GM23338 (cell line): ENCODE measurements around the gene RNF150. TPM values are rescaled to one million over a fixed set of nuclear protein-coding genes. Genes with fewer than 3 reads are reported as not detected.

ENCODE experiments used
- ATAC-seq: fragments of 200-7000 bp; cut with Tn5 transposase; 3 replicates; pipeline ENCODE4 v1.9.1; 2020
- DNase-seq: peaks from one replicate; pipeline ENCODE4 v3.0.0-alpha.2; 2015; ENCODE audit warnings: low spot score
- H2AFZ ChIP-seq: fragments of 200-600 bp; sonication (generic); 2 replicates; pipeline ENCODE4 v1.8.0; 2016; ENCODE audit warnings: antibody characterized with exemption, mild to moderate bottlenecking, moderate library complexity
- H3F3A ChIP-seq: fragments of 200-600 bp; sonication (generic); replicated peaks from 2 replicates; pipeline ENCODE4 v1.8.0; 2017; ENCODE audit warnings: antibody characterized with exemption, mixed run types, low read depth
- H3K27ac ChIP-seq: fragments of 200-600 bp; sonication (generic); 2 replicates; pipeline ENCODE4 v1.6.1; 2016; ENCODE audit warnings: low read depth
- H3K27me3 ChIP-seq: fragments of 200-600 bp; sonication (generic); 2 replicates; pipeline ENCODE4 v1.8.0; 2016; ENCODE audit warnings: mild to moderate bottlenecking, mixed run types, moderate library complexity; ENCODE audit not compliant: insufficient read depth
- H3K36me3 ChIP-seq: fragments of 200-600 bp; sonication (generic); 2 replicates; pipeline ENCODE4 v1.8.0; 2016; ENCODE audit warnings: mild to moderate bottlenecking; ENCODE audit not compliant: insufficient read depth
- H3K4me1 ChIP-seq: fragments of 200-600 bp; sonication (generic); 2 replicates; pipeline ENCODE4 v1.8.0; 2016; ENCODE audit warnings: mild to moderate bottlenecking, moderate library complexity; ENCODE audit not compliant: insufficient read depth
- H3K4me2 ChIP-seq: fragments of 200-600 bp; sonication (generic); 2 replicates; pipeline ENCODE4 v1.7.1; 2017; ENCODE audit warnings: mixed run types
- H3K4me3 ChIP-seq: fragments of 200-600 bp; sonication (generic); 2 replicates; pipeline ENCODE4 v1.6.1; 2016; ENCODE audit warnings: mixed run types
- H3K79me2 ChIP-seq: fragments of 200-600 bp; sonication (generic); replicated peaks from 2 replicates; pipeline ENCODE4 v1.8.0; 2017; ENCODE audit warnings: mild to moderate bottlenecking; ENCODE audit not compliant: insufficient read depth
- H3K9me2 ChIP-seq: fragments of 200-600 bp; sonication (generic); 2 replicates; pipeline ENCODE4 v1.8.0; 2017; ENCODE audit not compliant: insufficient read depth
- H4K20me1 ChIP-seq: fragments of 200-600 bp; sonication (generic); replicated peaks from 2 replicates; pipeline ENCODE4 v1.8.0; 2017; ENCODE audit warnings: mild to moderate bottlenecking; ENCODE audit not compliant: insufficient read depth
- H3K27ac Mint-ChIP-seq: 2 replicates; pipeline ENCODE4 v1.8.0; 2020; ENCODE audit warnings: inconsistent platforms, mild to moderate bottlenecking, moderate library complexity, mixed read lengths
- H3K27me3 Mint-ChIP-seq: 3 replicates; pipeline ENCODE4 v1.8.0; 2022; ENCODE audit warnings: low read depth, mild to moderate bottlenecking, moderate library complexity, mixed read lengths, inconsistent platforms; ENCODE audit not compliant: insufficient read depth, poor library complexity
- H3K36me3 Mint-ChIP-seq: 3 replicates; pipeline ENCODE4 v1.8.0; 2021; ENCODE audit warnings: low read depth, mild to moderate bottlenecking, inconsistent platforms, moderate library complexity, mixed read lengths
- H3K4me1 Mint-ChIP-seq: 3 replicates; pipeline ENCODE4 v1.8.0; 2020; ENCODE audit warnings: mild to moderate bottlenecking, inconsistent platforms, mixed read lengths
- H3K4me3 Mint-ChIP-seq: 3 replicates; pipeline ENCODE4 v1.8.0; 2021; ENCODE audit warnings: moderate library complexity, mild to moderate bottlenecking, inconsistent platforms, mixed read lengths
- H3K9me3 Mint-ChIP-seq: 3 replicates; pipeline ENCODE4 v1.8.0; 2020; ENCODE audit warnings: moderate library complexity, mild to moderate bottlenecking, inconsistent platforms, mixed read lengths
- CREB1 ChIP-seq: fragments of 250-450 bp; sonication (Bioruptor Pico); IDR thresholded peaks from 2 replicates; pipeline ENCODE4 v1.5.0; 2020; ENCODE audit warnings: low read depth, mild to moderate bottlenecking, moderate library complexity
- EZH2 ChIP-seq: fragments of 200-600 bp; sonication (generic); IDR thresholded peaks from one replicate; pipeline ENCODE4 v1.8.0; 2017; ENCODE audit warnings: antibody characterized with exemption, mild to moderate bottlenecking, low read depth; ENCODE audit not compliant: unreplicated experiment
- ZNF331 ChIP-seq: fragments of 250-450 bp; sonication (Bioruptor Pico); IDR thresholded peaks from 2 replicates; pipeline ENCODE4 v1.5.0; 2020; ENCODE audit warnings: low read depth, mild to moderate bottlenecking, moderate library complexity
- ZNF462 ChIP-seq: fragments of 250-450 bp; sonication (Bioruptor Pico); IDR thresholded peaks from 2 replicates; pipeline ENCODE4 v1.5.0; 2020; ENCODE audit warnings: mild to moderate bottlenecking, moderate library complexity
- polyA plus RNA-seq: library from polyadenylated mRNA; unstranded; fragments of >200 nt; fragmentation: Nextera tagmentation; extraction: Ambion mirVana; gene quantifications from 2 replicates; pipeline ENCODE4 v1.2.1, GENCODE V29; 2016
- total RNA-seq: library from RNA; depleted of rRNA; stranded (reverse); fragments of >200 nt; shearing (Covaris generic); gene quantifications from 2 replicates; pipeline ENCODE4 v1.2.3, GENCODE V29; 2014
- TF ChIP-seq, protein P1 (sequence below), 2 experiments: fragments of 200-600 bp in 1 of 2; sonication (generic) in 1 of 2; conservative IDR thresholded peaks; 2 replicates each; pipeline versions ENCODE4 v1.5.1 to v1.6.1; 2016 to 2017; ENCODE audit warnings: antibody characterized with exemption in 2 of 2, low read depth in 2 of 2, mild to moderate bottlenecking in 2 of 2, moderate library complexity in 1 of 2
- TF ChIP-seq, protein P2 (sequence below): IDR thresholded peaks from 2 replicates; pipeline ENCODE4 v1.6.1; 2016; ENCODE audit warnings: antibody characterized with exemption

The RNF150 gene
- total and polyA plus RNA-seq, 2 experiments from 2014 or later = 1.3 to 6.1 TPM

GRCh38 chr4:141107927-141108326, 25.3 kb downstream of the RNF150 start (continued):
- TF ChIP-seq ZNF462 (CRISPR knock-in tag) (no peak), EZH2 (no peak), ZNF331 (CRISPR knock-in tag) (no peak), CREB1 (CRISPR knock-in tag) (no peak)
- TF ChIP-seq, protein P1, sequence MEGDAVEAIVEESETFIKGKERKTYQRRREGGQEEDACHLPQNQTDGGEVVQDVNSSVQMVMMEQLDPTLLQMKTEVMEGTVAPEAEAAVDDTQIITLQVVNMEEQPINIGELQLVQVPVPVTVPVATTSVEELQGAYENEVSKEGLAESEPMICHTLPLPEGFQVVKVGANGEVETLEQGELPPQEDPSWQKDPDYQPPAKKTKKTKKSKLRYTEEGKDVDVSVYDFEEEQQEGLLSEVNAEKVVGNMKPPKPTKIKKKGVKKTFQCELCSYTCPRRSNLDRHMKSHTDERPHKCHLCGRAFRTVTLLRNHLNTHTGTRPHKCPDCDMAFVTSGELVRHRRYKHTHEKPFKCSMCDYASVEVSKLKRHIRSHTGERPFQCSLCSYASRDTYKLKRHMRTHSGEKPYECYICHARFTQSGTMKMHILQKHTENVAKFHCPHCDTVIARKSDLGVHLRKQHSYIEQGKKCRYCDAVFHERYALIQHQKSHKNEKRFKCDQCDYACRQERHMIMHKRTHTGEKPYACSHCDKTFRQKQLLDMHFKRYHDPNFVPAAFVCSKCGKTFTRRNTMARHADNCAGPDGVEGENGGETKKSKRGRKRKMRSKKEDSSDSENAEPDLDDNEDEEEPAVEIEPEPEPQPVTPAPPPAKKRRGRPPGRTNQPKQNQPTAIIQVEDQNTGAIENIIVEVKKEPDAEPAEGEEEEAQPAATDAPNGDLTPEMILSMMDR (conservative IDR thresholded peaks at IDR 0.05; ENCODE audit: low read depth in 2 of 2) = no peak

GRCh38 chr4:141102367-141102766, 30.9 kb downstream of the RNF150 start:
- no peak for ATAC-seq
- Histone ChIP-seq H3K79me2 (no peaks in the 10 kb centered on the region), H2AFZ (no peak overlapping the region), H3K36me3 (no peaks in the 10 kb centered on the region), H3K27ac (no peak overlapping the region), H3K27me3 (no peaks in the 10 kb centered on the region), H4K20me1 (no peaks in the 10 kb centered on the region; the same call in 1 of the 2 replicates), H3K4me3 (no peak overlapping the region), H3K9me2 (no peaks in the 10 kb centered on the region), H3K4me2 (no peak overlapping the region), H3F3A (no peaks in the 10 kb centered on the region), H3K4me1 (no peaks in the 10 kb centered on the region)
- DNase-seq = no peak
- no peak overlapping the region for H3K27ac Mint-ChIP-seq
- H3K36me3 Mint-ChIP-seq = no peaks in the 10 kb centered on the region
- no peaks in the 10 kb centered on the region for H3K9me3 Mint-ChIP-seq
- H3K4me1 Mint-ChIP-seq = no peaks in the 10 kb centered on the region
- no peaks in the 10 kb centered on the region for H3K27me3 Mint-ChIP-seq
- TF ChIP-seq, protein P2, sequence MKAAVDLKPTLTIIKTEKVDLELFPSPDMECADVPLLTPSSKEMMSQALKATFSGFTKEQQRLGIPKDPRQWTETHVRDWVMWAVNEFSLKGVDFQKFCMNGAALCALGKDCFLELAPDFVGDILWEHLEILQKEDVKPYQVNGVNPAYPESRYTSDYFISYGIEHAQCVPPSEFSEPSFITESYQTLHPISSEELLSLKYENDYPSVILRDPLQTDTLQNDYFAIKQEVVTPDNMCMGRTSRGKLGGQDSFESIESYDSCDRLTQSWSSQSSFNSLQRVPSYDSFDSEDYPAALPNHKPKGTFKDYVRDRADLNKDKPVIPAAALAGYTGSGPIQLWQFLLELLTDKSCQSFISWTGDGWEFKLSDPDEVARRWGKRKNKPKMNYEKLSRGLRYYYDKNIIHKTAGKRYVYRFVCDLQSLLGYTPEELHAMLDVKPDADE = no peak
- H3K4me3 Mint-ChIP-seq = no peak overlapping the region
